ENCODE measurements around the gene DDX24. TPM values are rescaled to one million over a fixed set of nuclear protein-coding genes. Genes with fewer than 3 reads are reported as not detected.

The DDX24 gene
- total RNA-seq, 1 experiment from 2014 or later: 203 TPM

DNA sequence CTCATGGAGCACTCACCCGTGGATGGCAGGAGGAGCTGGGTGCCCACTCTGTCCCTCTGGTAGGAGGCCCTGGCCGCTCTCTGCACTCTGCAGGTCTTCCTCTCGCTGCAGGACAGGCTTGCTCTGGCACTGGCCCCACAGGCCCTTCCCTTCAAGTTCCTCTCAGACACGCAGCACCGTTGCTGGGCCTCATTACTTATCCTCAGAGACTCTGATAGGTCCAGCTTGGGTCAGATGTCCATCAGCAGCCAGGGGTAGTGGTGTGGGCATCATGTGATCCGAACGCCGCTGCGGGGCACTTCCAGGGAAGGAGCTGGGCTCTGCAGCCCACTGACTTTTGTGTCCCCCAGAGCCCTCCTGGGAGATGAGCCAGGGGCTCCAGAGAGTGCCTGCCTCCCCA, 43.0 kb downstream of the DDX24 start:
- ChIA-PET CTCF (interaction anchor here (1.0 kb wide), 1 partner anchor 9 kb away, joined by 3 read pairs; no protein-coding TSS in a partner anchor), POLR2A (ENCODE audit: low non-redundant PET) (no interaction called here)
- TF ChIP-seq, protein P1, sequence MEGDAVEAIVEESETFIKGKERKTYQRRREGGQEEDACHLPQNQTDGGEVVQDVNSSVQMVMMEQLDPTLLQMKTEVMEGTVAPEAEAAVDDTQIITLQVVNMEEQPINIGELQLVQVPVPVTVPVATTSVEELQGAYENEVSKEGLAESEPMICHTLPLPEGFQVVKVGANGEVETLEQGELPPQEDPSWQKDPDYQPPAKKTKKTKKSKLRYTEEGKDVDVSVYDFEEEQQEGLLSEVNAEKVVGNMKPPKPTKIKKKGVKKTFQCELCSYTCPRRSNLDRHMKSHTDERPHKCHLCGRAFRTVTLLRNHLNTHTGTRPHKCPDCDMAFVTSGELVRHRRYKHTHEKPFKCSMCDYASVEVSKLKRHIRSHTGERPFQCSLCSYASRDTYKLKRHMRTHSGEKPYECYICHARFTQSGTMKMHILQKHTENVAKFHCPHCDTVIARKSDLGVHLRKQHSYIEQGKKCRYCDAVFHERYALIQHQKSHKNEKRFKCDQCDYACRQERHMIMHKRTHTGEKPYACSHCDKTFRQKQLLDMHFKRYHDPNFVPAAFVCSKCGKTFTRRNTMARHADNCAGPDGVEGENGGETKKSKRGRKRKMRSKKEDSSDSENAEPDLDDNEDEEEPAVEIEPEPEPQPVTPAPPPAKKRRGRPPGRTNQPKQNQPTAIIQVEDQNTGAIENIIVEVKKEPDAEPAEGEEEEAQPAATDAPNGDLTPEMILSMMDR (conservative IDR thresholded peaks at IDR 0.05; ENCODE audit: low read depth, low read length): no peak
- TF ChIP-seq EZH2 (IDR thresholded peaks at IDR 0.05; ENCODE audit: borderline replicate concordance, low read depth, low read length, poor library complexity, severe bottlenecking): no peak
- Histone ChIP-seq H3K36me3 (ENCODE audit: insufficient read depth, low read length, poor library complexity, severe bottlenecking) (no peaks in the 10 kb centered on the region), H3K4me3 (ENCODE audit: low read depth, low read length, poor library complexity, severe bottlenecking) (no peak overlapping the region), H3K9me3 (ENCODE audit: low read depth, low read length, poor library complexity, severe bottlenecking) (no peaks in the 10 kb centered on the region), H3K27me3 (replicated peaks; ENCODE audit: insufficient read depth, low read depth, low read length, poor library complexity) (no peaks in the 10 kb centered on the region), H3K27ac (ENCODE audit: low read depth, low read length, poor library complexity, severe bottlenecking) (no peak overlapping the region), H3K4me1 (ENCODE audit: insufficient read depth, low read length, poor library complexity, severe bottlenecking) (no peaks in the 10 kb centered on the region)
- no TSS peak for BruUV-seq (replicated peaks)
- DNase-seq (ENCODE audit: low spot score): no peak
- intact Hi-C loops (cut with micrococcal nuclease; ENCODE audit: unreplicated experiment): no loop called here

DNA sequence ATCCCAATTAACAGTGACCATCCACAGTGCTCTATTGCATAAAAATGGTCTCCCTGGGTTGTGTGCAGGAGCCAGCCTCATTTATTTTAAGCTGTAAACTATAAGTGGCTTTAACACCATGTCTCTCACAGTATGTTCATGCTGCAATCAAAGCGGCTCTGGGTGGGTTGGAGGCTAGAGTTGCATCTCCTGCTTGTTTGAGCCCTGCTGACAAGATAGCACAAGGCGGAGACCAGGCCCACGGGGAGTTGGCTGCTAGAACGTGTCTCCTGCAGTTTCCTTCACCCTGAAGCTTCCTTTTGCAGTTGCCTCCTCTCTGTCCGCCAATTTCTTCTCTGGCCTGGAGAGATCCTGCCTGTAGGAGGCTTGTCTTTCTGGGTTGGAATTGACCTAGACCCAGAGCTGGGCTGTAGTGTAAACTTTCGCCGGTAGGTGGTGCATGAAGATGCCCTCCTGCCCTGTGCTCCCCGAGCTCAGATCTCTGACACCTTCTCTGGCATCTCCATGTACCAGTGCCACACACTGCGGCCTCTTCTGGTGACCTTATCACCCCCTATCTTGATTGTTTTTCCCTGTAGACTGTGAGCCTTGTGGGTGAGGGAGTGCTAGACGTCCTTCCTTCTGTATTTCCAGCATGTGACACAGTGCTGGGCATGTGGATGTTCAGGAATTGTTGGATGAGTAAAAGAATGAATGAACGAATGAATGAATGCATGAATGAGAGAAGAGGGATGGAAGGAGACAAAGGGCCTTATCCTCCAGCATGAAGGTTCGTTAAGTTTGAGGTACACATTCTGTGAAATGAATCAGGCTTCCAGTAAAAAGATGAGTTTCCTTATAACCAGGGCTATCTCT, 44.5 kb downstream of the DDX24 start:
- ChIA-PET POLR2A (ENCODE audit: low non-redundant PET) (interaction anchor here (0.6 kb wide), 1 partner anchor 13 kb away, joined by 4 read pairs; no protein-coding TSS in a partner anchor), CTCF (interaction anchor here (1.2 to 1.3 kb wide), 3 partner anchors 96 to 102 kb away, joined by 3 to 26 read pairs (median 5); no protein-coding TSS in a partner anchor)
- no TSS peak for BruUV-seq (replicated peaks)

DNA sequence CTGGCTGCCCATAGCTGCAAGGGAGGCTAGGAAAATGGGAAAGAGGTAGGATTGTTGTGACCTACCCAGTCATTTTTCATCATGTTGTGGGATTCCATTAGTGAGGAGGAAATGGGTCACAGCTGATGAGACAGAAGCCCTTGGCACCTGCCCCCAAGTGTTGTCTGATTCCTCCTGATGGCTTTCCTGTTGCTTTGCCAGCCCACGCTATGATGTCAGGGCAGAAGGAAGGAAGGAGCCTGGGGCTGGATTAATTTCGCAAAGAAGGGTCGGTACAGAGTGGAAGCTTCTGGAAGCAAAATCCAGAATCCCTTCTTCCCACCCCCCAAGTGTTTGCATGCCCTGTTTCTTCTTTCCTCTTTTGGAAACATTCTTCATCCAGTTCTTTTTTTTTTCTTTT, 46.1 kb downstream of the DDX24 start:
- Histone ChIP-seq H3K4me1 (ENCODE audit: insufficient read depth, low read length, poor library complexity, severe bottlenecking) (no peaks in the 10 kb centered on the region), H3K9me3 (ENCODE audit: low read depth, low read length, poor library complexity, severe bottlenecking) (no peaks in the 10 kb centered on the region), H3K36me3 (ENCODE audit: insufficient read depth, low read length, poor library complexity, severe bottlenecking) (no peaks in the 10 kb centered on the region), H3K27me3 (replicated peaks; ENCODE audit: insufficient read depth, low read depth, low read length, poor library complexity) (no peaks in the 10 kb centered on the region), H3K27ac (ENCODE audit: low read depth, low read length, poor library complexity, severe bottlenecking) (no peak overlapping the region), H3K4me3 (ENCODE audit: low read depth, low read length, poor library complexity, severe bottlenecking) (no peak overlapping the region)
- intact Hi-C loops (cut with micrococcal nuclease; ENCODE audit: unreplicated experiment): no loop called here
- no TSS peak for BruUV-seq (replicated peaks)
- TF ChIP-seq EZH2 (IDR thresholded peaks at IDR 0.05; ENCODE audit: borderline replicate concordance, low read depth, low read length, poor library complexity, severe bottlenecking): no peak
- TF ChIP-seq, protein P1 (conservative IDR thresholded peaks at IDR 0.05; ENCODE audit: low read depth, low read length): no peak
- CTCF ChIA-PET: interaction anchor here (0.7 kb wide), 1 partner anchor 727 kb away, joined by 3 read pairs; no protein-coding TSS in a partner anchor
- no peak for DNase-seq (ENCODE audit: low spot score)
- POLR2A ChIA-PET (ENCODE audit: low non-redundant PET): no interaction called here

More for the DNA sequence above, 44.5 kb downstream of the DDX24 start:
- no peaks in the 10 kb centered on the region for H3K27me3 ChIP-seq (replicated peaks; ENCODE audit: insufficient read depth, low read depth, low read length, poor library complexity)
- H3K9me3 ChIP-seq (ENCODE audit: low read depth, low read length, poor library complexity, severe bottlenecking): no peaks in the 10 kb centered on the region
- no peak for TF ChIP-seq EZH2 (IDR thresholded peaks at IDR 0.05; ENCODE audit: borderline replicate concordance, low read depth, low read length, poor library complexity, severe bottlenecking)
- TF ChIP-seq, protein P1 (conservative IDR thresholded peaks at IDR 0.05; ENCODE audit: low read depth, low read length): peak; percentile 83
- H3K36me3 ChIP-seq (ENCODE audit: insufficient read depth, low read length, poor library complexity, severe bottlenecking): no peaks in the 10 kb centered on the region
- no peak overlapping the region for H3K27ac ChIP-seq (ENCODE audit: low read depth, low read length, poor library complexity, severe bottlenecking)
- no peak overlapping the region for H3K4me3 ChIP-seq (ENCODE audit: low read depth, low read length, poor library complexity, severe bottlenecking)
- intact Hi-C loops (cut with micrococcal nuclease; ENCODE audit: unreplicated experiment): loop anchor here (1.0 kb wide), 1 partner anchor 100 kb away; no protein-coding TSS in a partner anchor
- no peaks in the 10 kb centered on the region for H3K4me1 ChIP-seq (ENCODE audit: insufficient read depth, low read length, poor library complexity, severe bottlenecking)
- DNase-seq (ENCODE audit: low spot score): peak; percentile 68

All from A673 (cell line).